ENCODE results near the gene NPAS4.
A peak's percentile ranks its signal among the peaks of the same experiment; 100 is the strongest.

DNA sequence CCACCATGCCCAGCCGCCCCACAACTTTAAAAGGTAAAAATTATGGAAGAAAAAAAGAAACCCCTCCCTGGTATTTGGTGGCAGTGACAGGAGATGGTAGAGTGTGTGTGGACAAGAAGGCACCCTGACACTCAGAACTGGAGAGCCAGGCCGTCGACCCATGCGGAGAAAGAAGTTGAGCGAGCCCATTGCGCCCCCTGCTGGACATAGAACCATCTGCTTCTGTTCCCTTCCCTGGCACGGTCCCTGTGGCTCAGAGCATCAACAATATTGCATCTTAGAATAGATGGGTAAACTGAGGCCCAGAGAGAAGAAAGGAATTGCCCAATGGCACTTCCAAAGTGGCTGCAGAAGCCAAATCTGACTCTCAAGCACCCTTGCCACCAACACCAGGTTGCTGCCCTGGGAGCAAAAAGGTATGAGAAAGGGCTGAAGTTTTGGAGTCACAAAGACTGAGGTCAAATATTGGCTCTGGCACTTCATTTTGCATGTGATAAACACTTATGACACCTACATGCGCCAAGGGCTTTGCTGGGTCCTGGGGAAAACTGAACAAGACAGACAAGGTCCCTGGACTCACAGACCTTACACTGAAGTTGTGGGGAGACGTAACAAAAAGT is 9.3 kb downstream of the NPAS4 start:
- TF ChIP-seq, protein P1, sequence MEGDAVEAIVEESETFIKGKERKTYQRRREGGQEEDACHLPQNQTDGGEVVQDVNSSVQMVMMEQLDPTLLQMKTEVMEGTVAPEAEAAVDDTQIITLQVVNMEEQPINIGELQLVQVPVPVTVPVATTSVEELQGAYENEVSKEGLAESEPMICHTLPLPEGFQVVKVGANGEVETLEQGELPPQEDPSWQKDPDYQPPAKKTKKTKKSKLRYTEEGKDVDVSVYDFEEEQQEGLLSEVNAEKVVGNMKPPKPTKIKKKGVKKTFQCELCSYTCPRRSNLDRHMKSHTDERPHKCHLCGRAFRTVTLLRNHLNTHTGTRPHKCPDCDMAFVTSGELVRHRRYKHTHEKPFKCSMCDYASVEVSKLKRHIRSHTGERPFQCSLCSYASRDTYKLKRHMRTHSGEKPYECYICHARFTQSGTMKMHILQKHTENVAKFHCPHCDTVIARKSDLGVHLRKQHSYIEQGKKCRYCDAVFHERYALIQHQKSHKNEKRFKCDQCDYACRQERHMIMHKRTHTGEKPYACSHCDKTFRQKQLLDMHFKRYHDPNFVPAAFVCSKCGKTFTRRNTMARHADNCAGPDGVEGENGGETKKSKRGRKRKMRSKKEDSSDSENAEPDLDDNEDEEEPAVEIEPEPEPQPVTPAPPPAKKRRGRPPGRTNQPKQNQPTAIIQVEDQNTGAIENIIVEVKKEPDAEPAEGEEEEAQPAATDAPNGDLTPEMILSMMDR (IDR thresholded peaks at IDR 0.05), result peak; percentile 90
- no peak for TF ChIP-seq EZH2 (IDR thresholded peaks at IDR 0.05)
- no peak for TF ChIP-seq EZH2phosphoT487 (IDR thresholded peaks at IDR 0.05)

Measured in neural progenitor cell (in vitro differentiated cells).